Tibial artery (tissue), 4 donors: Measurements from ENCODE around the gene GNGT1.

ENCODE experiments used
- DNase-seq, 2 donors: peaks; one replicate each; pipeline ENCODE4 v3.0.0-alpha.2; 2019
- H3K27ac ChIP-seq, 2 donors: fragments of 200-600 bp; sonication (generic) in 1 of 2; 1 replicate in 1 of 2; 2 replicates in 1 of 2; pipeline ENCODE4 v1.5.1; 2018 to 2019; ENCODE audit warnings: mild to moderate bottlenecking in 1 of 2
- H3K27me3 ChIP-seq, 2 donors: fragments of 200-600 bp; sonication (generic) in 1 of 2; one replicate each; pipeline versions ENCODE4 v1.5.1 to v1.6.0; 2016 to 2019
- H3K36me3 ChIP-seq, 3 donors: fragments of 200-600 bp; sonication (generic) in 2 of 3; one replicate each; pipeline ENCODE4 v1.5.1; 2016 to 2019; ENCODE audit warnings: mild to moderate bottlenecking in 2 of 3
- H3K4me1 ChIP-seq, 4 donors: fragments of 200-600 bp; sonication (generic) in 2 of 4; 1 replicate in 3 of 4; 2 replicates in 1 of 4; pipeline ENCODE4 v1.5.1; 2016 to 2019
- H3K4me3 ChIP-seq, 2 donors: fragments of 200-600 bp; sonication (generic) in 1 of 2; 1 replicate in 1 of 2; 2 replicates in 1 of 2; pipeline ENCODE4 v1.5.1; 2018 to 2019; ENCODE audit warnings: mild to moderate bottlenecking in 2 of 2
- H3K9me3 ChIP-seq, 3 donors: fragments of 200-600 bp; sonication (generic) in 1 of 3; one replicate each; pipeline ENCODE4 v1.5.1; 2016 to 2019
- CTCF ChIP-seq, 2 experiments: fragments of 200-600 bp in 1 of 2; fragments of 450-650 bp in 1 of 2; IDR thresholded peaks; one replicate each; pipeline ENCODE4 v1.5.1; 2017 to 2019; ENCODE audit warnings: antibody characterized with exemption in 2 of 2, mild to moderate bottlenecking in 1 of 2, moderate library complexity in 1 of 2
- intact Hi-C: fragments of 100-400 bp; cut with DNase I; formaldehyde crosslinking; loops from one replicate; pipeline ENCODE4 v1.15.0; 2023; ENCODE audit warnings: low total_unique reads

GNGT1 gene

GRCh38 chr7:93883917-93884345 is 22.4 kb upstream of the GNGT1 start:
- H3K36me3 ChIP-seq: no peaks in the 10 kb centered on the region
- no peaks in the 10 kb centered on the region for H3K4me1 ChIP-seq
- intact Hi-C loops: no loop called here
- H3K27me3 ChIP-seq: no peaks in the 10 kb centered on the region
- H3K9me3 ChIP-seq: peaks cover 0 to under 1% (median 0%) of the 10 kb centered on the region in 3 donors
- no peak for TF ChIP-seq CTCF (IDR thresholded peaks at IDR 0.05)
- no peak overlapping the region for H3K27ac ChIP-seq
- no peak overlapping the region for H3K4me3 ChIP-seq
- DNase-seq: no peak

- no peaks in the 10 kb centered on the region for H3K9me3 ChIP-seq
- no peak for TF ChIP-seq CTCF (IDR thresholded peaks at IDR 0.05)
- no peaks in the 10 kb centered on the region for H3K36me3 ChIP-seq
- H3K27ac ChIP-seq: no peak overlapping the region
- intact Hi-C loops: no loop called here
- H3K4me3 ChIP-seq: no peak overlapping the region
- H3K27me3 ChIP-seq: no peaks in the 10 kb centered on the region
- no peak for DNase-seq
- H3K4me1 ChIP-seq: no peaks in the 10 kb centered on the region
Measured at GRCh38 chr7:93884541-93884940, 21.8 kb upstream of the GNGT1 start.

DNA sequence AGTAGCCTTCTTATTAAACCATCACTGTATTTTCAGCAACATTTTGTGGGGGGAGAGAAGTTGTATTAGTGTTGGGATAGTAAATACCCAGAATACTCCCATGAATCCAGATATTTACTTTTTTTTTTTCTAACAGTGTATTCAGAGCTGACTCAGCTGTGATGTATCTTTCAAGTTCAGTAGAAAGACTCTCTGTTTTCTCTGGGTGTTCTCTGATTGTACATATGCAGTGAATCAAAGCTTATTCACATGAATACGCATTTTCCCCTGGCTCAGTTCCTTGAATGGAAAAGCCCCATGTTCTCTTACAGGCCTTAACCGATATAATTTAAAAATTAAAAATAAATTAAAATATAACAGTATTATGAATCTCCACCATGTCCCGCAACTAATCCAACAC is 17.1 kb upstream of the GNGT1 start:
- no peak for TF ChIP-seq CTCF (IDR thresholded peaks at IDR 0.05)
- H3K4me1 ChIP-seq: peaks cover 0 to 10% (median 4%) of the 10 kb centered on the region in 4 donors
- intact Hi-C loops: no loop called here
- no peaks in the 10 kb centered on the region for H3K36me3 ChIP-seq
- H3K27ac ChIP-seq: no peak overlapping the region
- H3K4me3 ChIP-seq: no peak overlapping the region
- DNase-seq: no peak
- H3K27me3 ChIP-seq: no peaks in the 10 kb centered on the region
- H3K9me3 ChIP-seq: no peaks in the 10 kb centered on the region

- H3K27ac ChIP-seq: peak overlapping the region in 1 of 2 donors; percentile 57
- peak in 1 of 2 donors; percentile 23 for DNase-seq
- H3K36me3 ChIP-seq: no peaks in the 10 kb centered on the region
- no peaks in the 10 kb centered on the region for H3K27me3 ChIP-seq
- peak overlapping the region; percentile 63 for H3K4me3 ChIP-seq
- peaks cover 0 to 10% (median 4%) of the 10 kb centered on the region in 4 donors for H3K4me1 ChIP-seq
- intact Hi-C loops: loop anchor here (10.0 kb wide), 1 partner anchor 185 kb away; no protein-coding TSS in a partner anchor
- no peaks in the 10 kb centered on the region for H3K9me3 ChIP-seq
- no peak for TF ChIP-seq CTCF (IDR thresholded peaks at IDR 0.05)
Measured at GRCh38 chr7:93890041-93890463, 16.3 kb upstream of the GNGT1 start.

- Histone ChIP-seq H3K4me1 (peaks cover 0 to 10% (median 4%) of the 10 kb centered on the region in 4 donors), H3K27ac (peak within 1 kb of the TSS in 1 of 2 donors; percentile 57), H3K27me3 (no peaks in the 10 kb centered on the region), H3K36me3 (no peaks in the 10 kb centered on the region), H3K4me3 (peak within 1 kb of the TSS; percentile 63), H3K9me3 (no peaks in the 10 kb centered on the region)
- no peak for TF ChIP-seq CTCF (IDR thresholded peaks at IDR 0.05)
- intact Hi-C loops: loop anchor here (10.0 kb wide), 1 partner anchor 184 kb away; no protein-coding TSS in a partner anchor
- peak in 1 of 2 donors; percentile 65 for DNase-seq
Measured at GRCh38 chr7:93890464-93891068, 15.8 kb upstream of the GNGT1 start, which contains the start of gene TFPI2. TFPI2 (minus strand) TSS chr7:93890753; CDS start chr7:93890678, 75 bp downstream.
